ENCODE results near the gene NFATC1. TPM values are rescaled to one million over a fixed set of nuclear protein-coding genes. Genes with fewer than 3 reads are reported as not detected.

NFATC1 gene
- total RNA-seq, 6 donors from 2014 or later, result 13.6 to 39.5 (median 20.3) TPM

GRCh38 chr18:79448621-79449020, 52.9 kb downstream of the NFATC1 start:
- WGBS, 2 donors, result 98% methylated on average over 22 to 25 of the region's 25 CpGs
- Histone ChIP-seq H3K27ac (no peak overlapping the region), H3K4me1 (peaks cover 0 to 7% (median 5%) of the 10 kb centered on the region in 4 donors), H3K9me3 (no peaks in the 10 kb centered on the region), H3K4me3 (no peak overlapping the region), H3K36me3 (peaks cover 5 to 55% (median 24%) of the 10 kb centered on the region in 4 donors), H3K27me3 (no peaks in the 10 kb centered on the region)
- TF ChIP-seq EP300 (IDR thresholded peaks at IDR 0.05), result no peak
- TF ChIP-seq POLR2AphosphoS5 (IDR thresholded peaks at IDR 0.05), result no peak
- no peak for TF ChIP-seq CTCF (IDR thresholded peaks at IDR 0.05)
- TF ChIP-seq POLR2A (IDR thresholded peaks at IDR 0.05), result no peak
- DNase-seq, result peak in 1 of 2 donors; percentile 72
- no peak for ATAC-seq (ENCODE audit: low FRiP score in 2 of 2)

DNA sequence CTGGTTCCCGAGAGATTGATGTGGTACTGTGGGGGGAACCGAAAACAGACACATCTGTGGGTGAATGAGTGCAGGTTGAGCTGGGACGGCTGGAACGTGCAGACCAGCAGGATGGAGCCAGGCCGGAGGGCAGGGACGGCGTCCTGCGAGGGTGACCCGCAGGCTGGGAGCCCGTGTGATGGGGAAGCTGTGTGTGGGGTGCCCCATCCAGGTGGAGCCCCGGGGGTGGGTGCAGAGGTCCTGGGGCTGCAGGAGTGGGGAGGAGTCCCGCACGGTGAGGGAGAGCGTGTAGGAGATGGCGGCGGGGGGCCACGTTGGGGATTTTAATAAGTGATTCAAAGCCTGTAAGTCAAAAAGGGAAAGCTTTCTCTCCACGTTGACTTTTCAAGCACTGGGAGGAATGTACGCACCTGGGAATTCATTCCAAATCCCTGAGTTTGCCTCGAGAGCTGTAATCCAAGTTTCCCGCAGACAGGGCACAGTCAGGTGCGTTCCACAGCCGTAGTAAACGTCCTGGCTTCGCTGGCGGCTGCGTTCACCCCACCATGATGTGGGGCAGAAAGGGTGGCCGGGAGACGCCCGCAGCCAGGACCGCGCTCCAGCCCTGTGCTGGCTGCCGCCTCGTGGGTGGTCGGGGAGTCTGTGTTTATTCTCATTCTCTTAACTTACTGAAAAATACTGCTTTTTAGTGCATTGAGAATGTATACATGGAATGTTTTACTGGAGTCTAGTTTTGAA, 54.0 kb downstream of the NFATC1 start:
- peaks cover 5 to 56% (median 23%) of the 10 kb centered on the region in 4 donors for H3K36me3 ChIP-seq
- no peak for ATAC-seq (ENCODE audit: low FRiP score in 2 of 2)

GRCh38 chr18:79450289-79451080, 54.8 kb downstream of the NFATC1 start:
- Histone ChIP-seq H3K4me1 (peaks cover 0 to 21% (median 11%) of the 10 kb centered on the region in 4 donors), H3K27ac (no peak overlapping the region), H3K27me3 (no peaks in the 10 kb centered on the region), H3K9me3 (no peaks in the 10 kb centered on the region), H3K36me3 (peaks cover 5 to 64% (median 26%) of the 10 kb centered on the region in 4 donors), H3K4me3 (no peak overlapping the region)
- DNase-seq (peak in 1 of 2 donors; percentile 59), ATAC-seq (ENCODE audit: low FRiP score in 2 of 2) (no peak)
- WGBS, 2 donors, result 91 to 92% methylated on average over 28 of the region's 28 CpGs
- TF ChIP-seq POLR2AphosphoS5 (IDR thresholded peaks at IDR 0.05) (no peak), POLR2A (IDR thresholded peaks at IDR 0.05) (no peak), CTCF (IDR thresholded peaks at IDR 0.05) (no peak), EP300 (IDR thresholded peaks at IDR 0.05) (no peak)

More for the DNA sequence above, 54.0 kb downstream of the NFATC1 start:
- 89 to 95% methylated on average over 34 to 35 of the region's 35 CpGs for WGBS, 2 donors
- Histone ChIP-seq H3K9me3 (no peaks in the 10 kb centered on the region), H3K27me3 (no peaks in the 10 kb centered on the region), H3K27ac (no peak overlapping the region), H3K4me1 (peaks cover 0 to 18% (median 11%) of the 10 kb centered on the region in 4 donors), H3K4me3 (no peak overlapping the region)
- TF ChIP-seq POLR2A (IDR thresholded peaks at IDR 0.05), result no peak
- TF ChIP-seq CTCF (IDR thresholded peaks at IDR 0.05), result no peak
- no peak for TF ChIP-seq POLR2AphosphoS5 (IDR thresholded peaks at IDR 0.05)
- no peak for TF ChIP-seq EP300 (IDR thresholded peaks at IDR 0.05)
- peak in 1 of 2 donors; percentile 72 for DNase-seq

- H3K36me3 ChIP-seq, result peaks cover 5 to 73% (median 31%) of the 10 kb centered on the region in 4 donors
- DNase-seq, result peak in 1 of 2 donors; percentile 79
- 95 to 96% methylated on average over 43 to 45 of the region's 45 CpGs for WGBS, 2 donors
Observed at GRCh38 chr18:79451237-79452125, 55.8 kb downstream of the NFATC1 start.

More at GRCh38 chr18:79451237-79452125, 55.8 kb downstream of the NFATC1 start:
- TF ChIP-seq CTCF (IDR thresholded peaks at IDR 0.05) (no peak), POLR2A (IDR thresholded peaks at IDR 0.05) (no peak), EP300 (IDR thresholded peaks at IDR 0.05) (no peak), POLR2AphosphoS5 (IDR thresholded peaks at IDR 0.05) (no peak)
- H3K9me3 ChIP-seq, result no peaks in the 10 kb centered on the region
- H3K4me3 ChIP-seq, result no peak overlapping the region
- ATAC-seq (ENCODE audit: low FRiP score in 2 of 2), result no peak
- peaks cover 0 to 21% (median 11%) of the 10 kb centered on the region in 4 donors for H3K4me1 ChIP-seq
- H3K27me3 ChIP-seq, result no peaks in the 10 kb centered on the region
- no peak overlapping the region for H3K27ac ChIP-seq
